MM.1S (cell line): Measurements from ENCODE around the gene SEMA3D.

ENCODE experiments used
- EZH2 ChIP-seq: fragments of 300-600 bp; sonication (generic); optimal IDR thresholded peaks from 2 replicates; pipeline ENCODE3; 2017; ENCODE audit warnings: low read depth, mild to moderate bottlenecking, antibody characterized with exemption, low read length, mixed read lengths
- TF ChIP-seq, protein P1 (sequence below): fragments of 300-600 bp; sonication (generic); IDR thresholded peaks from 2 replicates; pipeline ENCODE4 v1.5.1; 2016; ENCODE audit warnings: antibody characterized with exemption, low read length, mixed read lengths

DNA sequence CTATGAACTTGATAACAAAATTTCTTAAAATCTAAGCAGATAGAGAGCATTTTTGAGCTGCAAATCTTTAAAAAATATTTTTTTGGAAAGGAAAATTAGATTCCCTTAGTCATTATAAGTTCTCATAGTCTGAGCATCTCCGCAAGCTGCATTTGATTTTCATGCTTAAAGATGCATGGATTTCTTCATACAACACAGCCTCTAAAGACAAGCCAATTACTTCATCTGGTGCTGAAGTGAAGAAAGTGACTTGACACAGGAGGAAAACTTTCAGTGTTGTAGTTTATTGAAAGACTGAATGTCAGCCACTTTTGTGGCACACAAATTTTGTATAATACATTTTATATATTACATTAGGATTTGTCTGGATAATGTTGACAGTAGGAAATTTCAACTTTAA is 22.5 kb downstream of the SEMA3D start:
- TF ChIP-seq, protein P1, sequence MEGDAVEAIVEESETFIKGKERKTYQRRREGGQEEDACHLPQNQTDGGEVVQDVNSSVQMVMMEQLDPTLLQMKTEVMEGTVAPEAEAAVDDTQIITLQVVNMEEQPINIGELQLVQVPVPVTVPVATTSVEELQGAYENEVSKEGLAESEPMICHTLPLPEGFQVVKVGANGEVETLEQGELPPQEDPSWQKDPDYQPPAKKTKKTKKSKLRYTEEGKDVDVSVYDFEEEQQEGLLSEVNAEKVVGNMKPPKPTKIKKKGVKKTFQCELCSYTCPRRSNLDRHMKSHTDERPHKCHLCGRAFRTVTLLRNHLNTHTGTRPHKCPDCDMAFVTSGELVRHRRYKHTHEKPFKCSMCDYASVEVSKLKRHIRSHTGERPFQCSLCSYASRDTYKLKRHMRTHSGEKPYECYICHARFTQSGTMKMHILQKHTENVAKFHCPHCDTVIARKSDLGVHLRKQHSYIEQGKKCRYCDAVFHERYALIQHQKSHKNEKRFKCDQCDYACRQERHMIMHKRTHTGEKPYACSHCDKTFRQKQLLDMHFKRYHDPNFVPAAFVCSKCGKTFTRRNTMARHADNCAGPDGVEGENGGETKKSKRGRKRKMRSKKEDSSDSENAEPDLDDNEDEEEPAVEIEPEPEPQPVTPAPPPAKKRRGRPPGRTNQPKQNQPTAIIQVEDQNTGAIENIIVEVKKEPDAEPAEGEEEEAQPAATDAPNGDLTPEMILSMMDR, result no peak
- no peak for TF ChIP-seq EZH2
